Hematopoietic multipotent progenitor cell (in vitro differentiated cells): ENCODE data around the gene ZWILCH. TPM values are rescaled to one million over a fixed set of nuclear protein-coding genes. Genes with fewer than 3 reads are reported as not detected.

ENCODE experiments used
- small RNA-seq: library from RNA; depleted of rRNA; stranded (forward); fragments of <200 nt; gene quantifications from one replicate; pipeline ENCODE3, GENCODE V24; 2012
- total RNA-seq: library from RNA; depleted of rRNA; stranded (reverse); fragments of >200 nt; gene quantifications from one replicate; pipeline ENCODE4 v1.2.3, GENCODE V29; 2012

Gene ZWILCH
- total RNA-seq, 1 donor: 4.8 TPM

Small RNA genes within 50 kb of the gene (small RNA-seq; reads per million reads assigned to genes)
- gene MIR4512 (not detected), gene RF01159 (not detected), gene SNORD16 (not detected), gene SNORD18A (not detected), gene SNORD18B (not detected), gene SNORD18C (not detected)

Other genes starting within 250 kb of the ZWILCH start
- 21.3 TPM for gene DIS3L, start 211.8 kb upstream of the ZWILCH start, total RNA-seq
- gene TIPIN, start 148.6 kb upstream of the ZWILCH start, total RNA-seq: 4.0 TPM
- 12.9 TPM for gene MAP2K1, start 118.4 kb upstream of the ZWILCH start, total RNA-seq
- 15.6 TPM for gene SNAPC5, start 7.6 kb upstream of the ZWILCH start, total RNA-seq
- 9,045 TPM for gene RPL4, start 471 bp upstream of the ZWILCH start, total RNA-seq
- not detected for gene LCTL, start 60.7 kb downstream of the ZWILCH start, total RNA-seq
- gene SMAD6, start 196.9 kb downstream of the ZWILCH start, total RNA-seq: 3.2 TPM